Esophagus muscularis mucosa (tissue), 3 donors: Measurements from ENCODE around the gene PDXDC1.
"Not testable (repeated sequence)": the region's sequence is repeated elsewhere in the genome, so short reads cannot be mapped to it uniquely, and the experiment has no call there.

Source experiments
- POLR2A ChIP-seq: fragments of 450-650 bp; IDR thresholded peaks from one replicate; pipeline ENCODE4 v1.6.1; 2017; ENCODE audit warnings: antibody characterized with exemption, moderate library complexity, mild to moderate bottlenecking, low read depth
- TF ChIP-seq, protein P1 (sequence below), 3 experiments: fragments of 200-600 bp in 2 of 3; fragments of 450-650 bp in 1 of 3; sonication (generic) in 2 of 3; IDR thresholded peaks; one replicate each; pipeline ENCODE4 v1.5.1; 2017 to 2019; ENCODE audit warnings: antibody characterized with exemption in 3 of 3, mild to moderate bottlenecking in 2 of 3, moderate library complexity in 1 of 3

DNA sequence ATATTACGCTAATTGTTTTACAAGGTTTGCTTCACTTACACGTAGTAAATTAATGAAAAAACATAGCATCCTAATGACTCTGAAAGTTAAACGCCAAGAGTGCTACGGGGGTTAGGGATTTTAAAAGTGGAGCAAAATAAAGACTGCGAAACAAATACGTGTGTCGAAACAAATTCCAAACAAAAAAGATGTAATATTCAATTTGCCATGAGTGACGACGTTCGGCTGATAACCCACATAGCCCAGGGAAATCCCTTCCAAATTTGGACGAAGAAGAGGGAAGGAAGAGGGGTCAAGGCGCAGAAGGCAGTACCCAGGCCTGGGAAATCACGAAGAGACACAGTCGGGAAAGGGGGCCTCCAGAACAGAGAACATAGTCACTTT lies 118.7 kb downstream of the PDXDC1 start:
- TF ChIP-seq, protein P1, sequence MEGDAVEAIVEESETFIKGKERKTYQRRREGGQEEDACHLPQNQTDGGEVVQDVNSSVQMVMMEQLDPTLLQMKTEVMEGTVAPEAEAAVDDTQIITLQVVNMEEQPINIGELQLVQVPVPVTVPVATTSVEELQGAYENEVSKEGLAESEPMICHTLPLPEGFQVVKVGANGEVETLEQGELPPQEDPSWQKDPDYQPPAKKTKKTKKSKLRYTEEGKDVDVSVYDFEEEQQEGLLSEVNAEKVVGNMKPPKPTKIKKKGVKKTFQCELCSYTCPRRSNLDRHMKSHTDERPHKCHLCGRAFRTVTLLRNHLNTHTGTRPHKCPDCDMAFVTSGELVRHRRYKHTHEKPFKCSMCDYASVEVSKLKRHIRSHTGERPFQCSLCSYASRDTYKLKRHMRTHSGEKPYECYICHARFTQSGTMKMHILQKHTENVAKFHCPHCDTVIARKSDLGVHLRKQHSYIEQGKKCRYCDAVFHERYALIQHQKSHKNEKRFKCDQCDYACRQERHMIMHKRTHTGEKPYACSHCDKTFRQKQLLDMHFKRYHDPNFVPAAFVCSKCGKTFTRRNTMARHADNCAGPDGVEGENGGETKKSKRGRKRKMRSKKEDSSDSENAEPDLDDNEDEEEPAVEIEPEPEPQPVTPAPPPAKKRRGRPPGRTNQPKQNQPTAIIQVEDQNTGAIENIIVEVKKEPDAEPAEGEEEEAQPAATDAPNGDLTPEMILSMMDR (IDR thresholded peaks at IDR 0.05): not testable (repeated sequence)
- not testable (repeated sequence) for TF ChIP-seq POLR2A
